ENCODE results near the gene TESK2. TPM values are rescaled to one million over a fixed set of nuclear protein-coding genes. Genes with fewer than 3 reads are reported as not detected.

TESK2 gene
- total RNA-seq, 1 donor from 2014 or later, result 4.2 TPM

DNA sequence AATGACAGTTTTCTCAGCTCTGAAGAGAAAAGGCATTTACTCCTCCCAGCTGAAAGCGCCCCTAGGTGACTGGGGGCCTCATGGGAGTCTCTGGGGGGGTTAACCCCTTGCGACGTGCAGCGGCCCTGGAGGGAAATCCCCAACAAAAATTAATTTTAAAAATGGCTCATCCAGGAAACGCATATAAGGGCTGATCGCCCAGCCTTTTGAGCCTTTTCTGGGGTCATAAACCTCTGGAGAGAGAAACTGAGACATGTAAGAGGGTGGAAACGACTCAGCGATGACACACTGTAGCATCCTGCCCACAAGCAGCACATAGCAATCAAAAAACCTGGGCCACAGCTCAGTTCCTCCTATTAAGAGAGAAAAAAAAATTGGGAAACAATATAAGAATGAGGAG, 184.6 kb downstream of the TESK2 start:
- DNase-seq (ENCODE audit: low read depth in 2 of 2), result peak in 1 of 2 donors; percentile 42

DNA sequence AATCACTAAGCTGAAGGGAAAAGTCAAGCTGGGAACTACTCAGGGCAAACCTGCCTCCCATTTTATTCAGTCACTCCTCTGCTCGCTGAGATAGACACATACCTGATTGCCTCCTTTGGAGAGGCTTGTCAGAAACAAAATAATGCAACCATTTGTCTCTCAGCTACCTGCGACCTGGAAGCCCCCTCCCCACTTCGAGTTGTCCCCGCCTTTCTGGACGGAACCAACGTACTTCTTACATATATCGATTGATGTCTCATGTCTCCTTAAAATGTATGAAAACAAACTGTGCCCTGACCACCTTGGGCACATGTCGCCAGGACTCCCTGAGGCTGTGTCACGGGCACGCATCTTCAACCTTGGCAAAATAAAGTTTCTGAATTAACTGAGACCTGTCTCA, 185.7 kb downstream of the TESK2 start:
- DNase-seq (ENCODE audit: low read depth in 2 of 2), result no peak

DNA sequence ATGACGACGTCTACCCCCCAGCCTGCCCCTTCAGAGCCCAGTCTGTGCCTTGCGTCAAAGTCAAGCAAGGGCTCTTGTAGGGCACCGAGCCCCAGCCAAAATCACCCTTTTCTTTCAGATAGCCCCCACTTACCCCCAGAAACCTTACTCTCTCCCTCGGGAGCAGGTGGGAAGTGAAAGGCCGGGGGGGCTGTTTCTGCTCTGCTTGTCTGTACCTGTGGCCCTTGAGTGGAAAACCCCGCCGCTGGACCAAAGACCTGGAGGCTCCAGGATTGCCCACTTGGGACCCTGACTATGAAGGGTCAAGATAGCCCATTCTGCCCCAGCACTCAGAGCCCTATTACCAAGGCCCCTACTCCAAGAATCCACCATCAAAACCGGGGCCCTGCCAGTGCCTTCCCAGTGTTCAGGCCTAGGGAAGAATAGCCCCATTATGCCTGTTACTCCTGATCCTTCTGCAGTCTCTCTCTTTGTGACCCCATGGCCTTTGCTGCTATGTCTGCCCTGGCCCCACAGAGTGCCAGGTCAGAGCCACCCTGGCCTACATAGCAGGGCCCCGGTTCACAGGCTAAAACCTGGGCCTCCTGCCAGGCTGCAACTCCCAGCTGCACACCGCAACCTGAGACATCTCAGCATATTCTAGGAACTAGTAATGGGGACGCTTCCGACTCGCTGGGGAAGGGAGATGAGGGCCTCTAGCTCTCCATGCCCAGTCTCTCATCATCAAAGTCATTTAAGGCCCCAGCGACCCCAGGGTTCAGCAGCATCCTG, 186.5 kb downstream of the TESK2 start:
- no peak for DNase-seq (ENCODE audit: low read depth in 2 of 2)

DNA sequence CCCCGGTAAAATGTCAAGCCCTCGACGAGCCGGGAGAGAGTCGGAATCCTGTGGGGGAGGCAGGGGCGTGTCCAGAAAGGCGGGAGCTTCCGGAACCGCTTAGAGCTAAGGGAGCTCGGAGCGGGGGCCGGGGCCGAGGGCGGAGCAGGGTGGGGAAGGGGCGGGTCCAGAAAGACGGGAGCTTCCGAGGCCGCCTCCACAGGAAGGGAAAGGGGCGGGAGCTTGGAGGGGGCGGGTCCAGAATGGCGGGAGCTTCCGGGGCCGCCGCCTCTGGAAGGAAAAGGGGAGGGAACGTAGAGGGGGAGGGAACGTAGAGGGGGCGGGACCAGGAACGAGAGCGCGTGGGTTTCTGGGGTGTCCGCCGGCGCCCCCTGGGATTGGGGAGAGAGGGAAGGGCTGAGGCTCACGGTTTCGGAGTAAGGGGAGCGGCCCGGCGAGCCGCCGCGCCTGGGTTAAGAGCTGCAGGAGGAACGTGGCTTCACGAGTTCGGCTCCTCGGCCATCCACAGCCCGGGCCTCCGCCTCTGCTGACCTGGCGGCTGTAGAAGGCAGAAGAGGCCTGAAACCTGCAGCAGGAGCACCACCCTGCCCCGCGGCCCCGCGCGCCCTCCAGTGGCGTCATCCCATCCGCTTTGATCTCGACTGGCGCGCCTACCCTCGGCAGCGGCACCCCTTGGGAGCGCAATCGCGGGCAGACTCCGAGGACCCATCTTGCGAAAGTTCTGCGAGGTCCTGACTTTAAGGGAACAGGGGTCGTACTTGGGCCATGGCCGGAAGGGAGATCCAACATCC, 187.2 kb downstream of the TESK2 start:
- peak; percentile 86 to 97 for DNase-seq (ENCODE audit: low read depth in 2 of 2)

DNA sequence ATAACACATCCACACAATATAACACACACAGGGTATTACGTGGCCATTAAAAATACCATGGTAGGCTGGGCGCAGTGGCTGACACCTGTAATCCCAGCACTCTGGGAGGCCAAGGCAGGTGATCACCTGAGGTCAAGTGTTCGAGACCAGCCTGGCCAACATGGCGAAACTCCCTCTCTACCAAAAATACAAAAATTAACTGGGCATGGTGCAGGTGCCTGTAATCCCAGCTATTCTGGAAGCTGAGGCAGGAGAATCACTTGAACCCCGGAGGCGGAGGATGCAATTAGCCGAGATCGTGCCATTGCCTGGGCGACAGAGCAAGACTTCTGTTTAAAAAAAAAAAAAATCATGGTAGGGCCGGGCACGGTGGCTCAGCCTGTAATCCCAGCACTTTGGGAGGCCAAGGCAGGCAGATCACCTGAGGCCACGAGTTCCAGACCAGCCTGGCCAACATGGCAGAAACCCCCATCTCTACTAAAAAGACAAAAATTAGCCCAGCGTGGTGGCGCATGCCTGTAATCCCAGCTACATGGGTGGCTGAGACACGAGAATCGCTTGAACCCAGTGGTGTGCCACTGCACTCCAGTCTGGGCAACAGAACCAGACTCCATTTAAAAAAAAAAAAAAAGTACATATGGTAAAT, 188.3 kb downstream of the TESK2 start:
- DNase-seq (ENCODE audit: low read depth in 2 of 2), result no peak

DNA sequence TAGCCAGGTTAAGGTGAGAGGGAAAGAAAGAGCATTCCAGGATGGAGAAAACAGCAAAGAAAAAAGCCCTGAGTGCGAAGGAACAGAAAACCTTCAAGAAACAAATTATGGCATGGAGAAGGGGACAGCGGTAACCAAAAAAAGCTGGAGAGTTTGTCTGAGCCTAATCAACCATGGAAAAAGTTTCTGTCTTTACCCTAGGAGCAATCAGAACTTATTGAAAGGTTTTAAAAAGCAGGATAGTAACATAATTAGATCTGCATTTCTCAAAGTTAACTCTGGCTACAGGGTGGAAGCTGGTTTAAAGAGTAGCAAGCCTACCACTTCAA, 190.3 kb downstream of the TESK2 start:
- no peak for DNase-seq (ENCODE audit: low read depth in 2 of 2)

DNA sequence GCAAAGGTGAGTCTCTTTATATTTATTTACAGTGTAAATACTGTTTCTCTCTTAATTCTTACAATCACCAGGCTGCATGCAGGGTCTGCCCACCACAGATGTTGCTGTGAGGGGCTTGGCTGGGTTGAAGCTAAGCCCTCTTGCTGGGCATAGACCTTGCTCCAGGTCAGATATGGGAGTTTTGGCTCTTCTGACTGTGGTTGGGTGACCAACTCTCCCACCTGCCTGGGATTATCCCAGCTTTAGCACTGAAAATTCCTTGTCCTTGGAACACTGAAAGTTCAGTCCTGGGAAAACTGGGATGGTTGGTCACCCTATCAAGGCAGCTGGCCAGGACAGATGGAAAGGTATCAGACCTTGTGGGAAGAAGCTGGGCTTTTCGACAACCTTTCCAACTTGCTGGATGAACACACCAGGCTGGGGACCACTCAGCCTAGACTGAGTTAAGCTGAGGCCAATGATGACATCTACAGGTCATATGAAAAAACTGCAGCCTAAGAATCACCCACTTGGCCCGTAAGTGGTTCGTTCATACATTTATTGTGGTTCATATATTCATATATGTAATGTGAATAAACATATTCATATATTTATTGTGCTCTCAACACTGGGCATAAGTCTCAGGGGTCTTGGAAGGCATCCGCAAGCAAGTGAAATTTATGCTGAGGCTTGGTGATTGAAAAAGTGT, 190.8 kb downstream of the TESK2 start:
- DNase-seq (ENCODE audit: low read depth in 2 of 2), result peak; percentile 84 to 88

DNA sequence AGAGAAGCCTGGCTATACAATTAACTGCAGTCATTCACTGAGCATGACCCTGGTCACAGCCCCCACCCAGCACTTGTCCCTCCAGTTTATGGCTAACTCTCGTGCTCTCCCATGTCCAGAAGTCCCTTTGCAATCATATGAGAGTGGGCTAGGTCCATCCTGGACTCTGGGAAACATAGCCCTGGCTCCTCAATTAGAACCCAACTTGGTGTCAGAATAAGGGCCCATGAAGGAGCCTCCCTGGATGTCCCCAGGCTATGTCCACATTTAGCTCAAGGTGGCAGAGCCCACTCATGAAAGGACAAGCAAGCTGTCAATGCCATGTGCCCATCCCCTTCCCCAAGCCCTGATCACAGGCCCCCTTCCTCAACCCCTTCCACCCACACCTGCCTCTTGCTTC, 191.7 kb downstream of the TESK2 start:
- DNase-seq (ENCODE audit: low read depth in 2 of 2), result no peak

DNA sequence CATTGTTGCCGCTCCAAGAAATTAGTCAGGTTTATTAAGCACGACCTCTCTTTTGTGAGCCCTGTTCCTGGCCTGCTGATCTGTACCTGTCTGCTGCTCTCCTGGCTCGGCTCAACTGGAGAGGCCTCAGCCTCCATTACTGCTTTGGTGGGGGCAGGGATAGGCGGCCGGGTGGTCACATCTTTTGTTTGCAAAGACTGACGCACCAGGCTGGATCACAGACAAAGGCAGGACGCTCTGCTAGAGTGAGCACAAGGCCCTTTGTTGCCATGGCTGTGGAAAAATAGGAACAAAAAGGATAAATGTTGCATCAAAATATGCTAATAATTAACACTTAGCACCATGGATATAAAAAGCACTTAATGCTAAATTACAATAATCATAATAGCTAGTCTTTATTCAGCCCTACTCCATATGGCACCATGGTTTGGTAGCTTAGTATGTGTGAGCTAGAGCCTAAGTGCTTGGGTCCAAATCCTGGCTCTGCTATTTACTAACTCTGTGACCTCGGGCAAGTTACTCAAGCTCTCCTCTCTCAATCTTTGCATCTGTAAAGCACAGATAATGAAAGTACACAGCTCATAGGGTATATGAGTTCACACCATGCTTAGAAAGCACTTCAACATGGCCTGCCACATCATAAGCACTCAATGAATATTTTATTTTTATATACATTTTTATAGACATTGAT, 193.2 kb downstream of the TESK2 start:
- no peak for DNase-seq (ENCODE audit: low read depth in 2 of 2)

Other genes starting within 250 kb of the TESK2 start
- 1.6 and 1.7 TPM in 2 replicates for gene HPDL, start 164.3 kb downstream of the TESK2 start, total RNA-seq
- 15.1 and 18.2 TPM in 2 replicates for gene TOE1, start 151.0 kb downstream of the TESK2 start, total RNA-seq
- 8.2 and 9.9 TPM in 2 replicates for gene MUTYH, start 150.7 kb downstream of the TESK2 start, total RNA-seq
- gene CCDC163, start 8.9 kb upstream of the TESK2 start, total RNA-seq, result 0.25 and 0.64 TPM in 2 replicates
- gene MMACHC, start 9.1 kb upstream of the TESK2 start, total RNA-seq, result 1.2 and 1.3 TPM in 2 replicates
- gene PRDX1, start 30.7 kb upstream of the TESK2 start, total RNA-seq, result 625 and 802 TPM in 2 replicates
- 185 and 277 TPM in 2 replicates for gene AKR1A1, start 59.7 kb upstream of the TESK2 start, total RNA-seq
- 64.9 and 69.4 TPM in 2 replicates for gene NASP, start 92.9 kb upstream of the TESK2 start, total RNA-seq
- 0.51 and 1.0 TPM in 2 replicates for gene CCDC17, start 132.9 kb upstream of the TESK2 start, total RNA-seq
- 74.6 and 80.0 TPM in 2 replicates for gene GPBP1L1, start 195.4 kb upstream of the TESK2 start, total RNA-seq
- gene TMEM69, start 197.0 kb upstream of the TESK2 start, total RNA-seq, result 10.3 and 16.9 TPM in 2 replicates

Data from dermis microvascular lymphatic vessel endothelial cell (primary cell).